ENCODE measurements around the gene ART5. TPM values are rescaled to one million over a fixed set of nuclear protein-coding genes. Genes with fewer than 3 reads are reported as not detected.

ART5 gene
- total and polyA plus RNA-seq, 2 donors from 2014 or later, result 2.8 TPM; not detected in 1

GRCh38 chr11:3671334-3672254 is 29.8 kb upstream of the ART5 start, which contains the start of gene CHRNA10:
TSS of gene CHRNA10 (minus strand) at chr11:3671384. CDS start at chr11:3671312, 72 bp downstream.
- Histone ChIP-seq H3K9ac (ENCODE audit: low read length in 3 of 3) (no peak within 1 kb of the TSS), H3K4me1 (ENCODE audit: control insufficient read depth in 2 of 3, insufficient read depth in 2 of 3, low read depth in 1 of 3, low read length in 3 of 3) (no peaks in the 10 kb centered on the region), H3K36me3 (ENCODE audit: control insufficient read depth in 2 of 3, insufficient read depth in 3 of 3, low read length in 3 of 3) (peaks cover 6 to 35% (median 21%) of the 10 kb centered on the region in 3 donors), H3K27ac (ENCODE audit: low read depth in 2 of 2, low read length in 2 of 2) (no peak within 1 kb of the TSS), H3K9me3 (ENCODE audit: control insufficient read depth in 2 of 3, insufficient read depth in 1 of 3, low read length in 3 of 3) (no peaks in the 10 kb centered on the region), H3K4me3 (ENCODE audit: low read length in 3 of 3) (no peak within 1 kb of the TSS), H3K27me3 (ENCODE audit: control insufficient read depth, insufficient read depth, low read length) (no peaks in the 10 kb centered on the region)
- FAIRE-seq (no peak), DNase-seq (peak in 3 of 5 donors; percentile 66 to 86 (median 74))
- no peak for TF ChIP-seq CTCF (IDR thresholded peaks at IDR 0.05; ENCODE audit: borderline replicate concordance, extremely low read depth, insufficient read depth)
- intact Hi-C loops (cut with DNase I), result no loop called here

GRCh38 chr11:3669742-3670183 is 28.0 kb upstream of the ART5 start:
- DNase-seq, result no peak
- Histone ChIP-seq H3K27ac (ENCODE audit: low read depth in 2 of 2, low read length in 2 of 2) (no peak overlapping the region), H3K9ac (ENCODE audit: low read length in 3 of 3) (no peak overlapping the region), H3K36me3 (ENCODE audit: control insufficient read depth in 2 of 3, insufficient read depth in 3 of 3, low read length in 3 of 3) (peaks cover 3 to 24% (median 9%) of the 10 kb centered on the region in 3 donors), H3K4me1 (ENCODE audit: control insufficient read depth in 2 of 3, insufficient read depth in 2 of 3, low read depth in 1 of 3, low read length in 3 of 3) (no peaks in the 10 kb centered on the region), H3K27me3 (ENCODE audit: control insufficient read depth, insufficient read depth, low read length) (no peaks in the 10 kb centered on the region), H3K4me3 (ENCODE audit: low read length in 3 of 3) (no peak overlapping the region), H3K9me3 (ENCODE audit: control insufficient read depth in 2 of 3, insufficient read depth in 1 of 3, low read length in 3 of 3) (no peaks in the 10 kb centered on the region)
- no peak for TF ChIP-seq CTCF (IDR thresholded peaks at IDR 0.05; ENCODE audit: borderline replicate concordance, extremely low read depth, insufficient read depth)
- FAIRE-seq, result no peak
- intact Hi-C loops (cut with DNase I), result no loop called here

- H3K4me1 ChIP-seq (ENCODE audit: control insufficient read depth in 2 of 3, insufficient read depth in 2 of 3, low read depth in 1 of 3, low read length in 3 of 3), result no peaks in the 10 kb centered on the region
- DNase-seq, result no peak
- H3K4me3 ChIP-seq (ENCODE audit: low read length in 3 of 3), result no peak overlapping the region
- FAIRE-seq, result no peak
- H3K9ac ChIP-seq (ENCODE audit: low read length in 3 of 3), result no peak overlapping the region
- H3K27ac ChIP-seq (ENCODE audit: low read depth in 2 of 2, low read length in 2 of 2), result no peak overlapping the region
- TF ChIP-seq CTCF (IDR thresholded peaks at IDR 0.05; ENCODE audit: borderline replicate concordance, extremely low read depth, insufficient read depth), result no peak
- intact Hi-C loops (cut with DNase I), result no loop called here
- H3K27me3 ChIP-seq (ENCODE audit: control insufficient read depth, insufficient read depth, low read length), result no peaks in the 10 kb centered on the region
- no peaks in the 10 kb centered on the region for H3K9me3 ChIP-seq (ENCODE audit: control insufficient read depth in 2 of 3, insufficient read depth in 1 of 3, low read length in 3 of 3)
- peaks cover 3 to 20% (median 8%) of the 10 kb centered on the region in 3 donors for H3K36me3 ChIP-seq (ENCODE audit: control insufficient read depth in 2 of 3, insufficient read depth in 3 of 3, low read length in 3 of 3)
These were observed 27.3 kb upstream of the ART5 start for GRCh38 chr11:3669128-3669527.

All from kidney (tissue), 14 donors.